Thyroid gland (tissue), 4 donors: ENCODE results near the gene PDE4A.

Experiments
- POLR2A ChIP-seq, 2 donors: fragments of 450-650 bp; IDR thresholded peaks; one replicate each; pipeline ENCODE4 v1.6.1; 2017; ENCODE audit warnings: antibody characterized with exemption in 2 of 2, mild to moderate bottlenecking in 2 of 2, moderate library complexity in 1 of 2
- TF ChIP-seq, protein P1 (sequence below), 6 experiments: fragments of 200-600 bp in 3 of 6; fragments of 450-650 bp in 3 of 6; sonication (generic) in 3 of 6; IDR thresholded peaks; one replicate each; pipeline ENCODE4 v1.5.1; 2016 to 2019; ENCODE audit warnings: antibody characterized with exemption in 6 of 6, mild to moderate bottlenecking in 2 of 6, inconsistent platforms in 1 of 6, moderate library complexity in 1 of 6

DNA sequence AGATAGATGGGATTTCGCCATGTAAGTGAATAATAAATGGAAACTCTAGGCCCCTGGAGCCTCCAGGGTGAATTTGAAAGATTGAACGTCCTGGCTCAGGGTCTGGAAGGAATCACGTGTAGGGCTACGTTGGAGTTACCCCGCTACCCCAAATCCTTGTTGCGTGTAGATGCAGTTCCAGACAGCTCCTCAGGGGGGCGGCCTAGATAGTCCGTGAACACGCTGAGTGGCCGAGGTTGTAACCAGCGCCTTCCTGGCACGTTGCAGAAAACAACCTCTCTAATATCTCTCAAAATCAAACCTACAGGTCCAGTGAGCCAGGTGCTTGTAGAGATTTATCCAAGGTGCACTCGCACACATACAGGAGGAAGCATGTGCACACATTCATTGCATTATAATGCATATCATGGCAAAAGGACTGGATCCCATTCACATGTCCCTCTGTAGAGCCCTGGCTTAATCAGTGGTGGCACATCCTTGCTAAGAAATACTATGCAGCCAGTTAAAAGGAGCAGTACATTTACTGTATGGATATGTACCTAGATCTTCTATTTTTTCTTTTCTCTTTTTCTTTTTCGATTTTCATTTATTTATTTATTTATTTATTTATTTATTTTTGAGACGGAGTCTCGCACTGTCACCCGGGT is 85.4 kb downstream of the PDE4A start:
- TF ChIP-seq, protein P1, sequence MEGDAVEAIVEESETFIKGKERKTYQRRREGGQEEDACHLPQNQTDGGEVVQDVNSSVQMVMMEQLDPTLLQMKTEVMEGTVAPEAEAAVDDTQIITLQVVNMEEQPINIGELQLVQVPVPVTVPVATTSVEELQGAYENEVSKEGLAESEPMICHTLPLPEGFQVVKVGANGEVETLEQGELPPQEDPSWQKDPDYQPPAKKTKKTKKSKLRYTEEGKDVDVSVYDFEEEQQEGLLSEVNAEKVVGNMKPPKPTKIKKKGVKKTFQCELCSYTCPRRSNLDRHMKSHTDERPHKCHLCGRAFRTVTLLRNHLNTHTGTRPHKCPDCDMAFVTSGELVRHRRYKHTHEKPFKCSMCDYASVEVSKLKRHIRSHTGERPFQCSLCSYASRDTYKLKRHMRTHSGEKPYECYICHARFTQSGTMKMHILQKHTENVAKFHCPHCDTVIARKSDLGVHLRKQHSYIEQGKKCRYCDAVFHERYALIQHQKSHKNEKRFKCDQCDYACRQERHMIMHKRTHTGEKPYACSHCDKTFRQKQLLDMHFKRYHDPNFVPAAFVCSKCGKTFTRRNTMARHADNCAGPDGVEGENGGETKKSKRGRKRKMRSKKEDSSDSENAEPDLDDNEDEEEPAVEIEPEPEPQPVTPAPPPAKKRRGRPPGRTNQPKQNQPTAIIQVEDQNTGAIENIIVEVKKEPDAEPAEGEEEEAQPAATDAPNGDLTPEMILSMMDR (IDR thresholded peaks at IDR 0.05), result peak; percentile 62 to 85 (median 68)
- TF ChIP-seq POLR2A (IDR thresholded peaks at IDR 0.05), result no peak
